Bronchial epithelial cell (primary cell): Measurements from ENCODE around the gene SIRT7. TPM values are rescaled to one million over a fixed set of nuclear protein-coding genes. Genes with fewer than 3 reads are reported as not detected.

Experiments
- DNase-seq: peaks from one replicate; pipeline ENCODE4 v3.0.0-alpha.2; 2010; ENCODE audit warnings: low read depth
- FAIRE-seq: peaks from 2 replicates; lab custom pipeline; 2011; peaks lifted over from hg19 to GRCh38; lab: Jason Lieb, UNC
- H3K27me3 ChIP-seq: 2 replicates; pipeline ENCODE4 v1.5.1; 2011; ENCODE audit warnings: low read length; ENCODE audit not compliant: control insufficient read depth, insufficient read depth
- H3K36me3 ChIP-seq: 2 replicates; pipeline ENCODE4 v1.5.1; 2011; ENCODE audit warnings: low read length; ENCODE audit not compliant: control insufficient read depth, insufficient read depth
- H3K4me3 ChIP-seq: 2 replicates; pipeline ENCODE4 v1.5.1; 2011; ENCODE audit warnings: mild to moderate bottlenecking, low read depth, low read length, control low read depth
- CTCF ChIP-seq: IDR thresholded peaks from 2 replicates; pipeline ENCODE4 v1.5.1; 2011; ENCODE audit warnings: mild to moderate bottlenecking, moderate library complexity, low read length, control low read depth, inconsistent platforms; ENCODE audit not compliant: insufficient read depth, severe bottlenecking
- total RNA-seq: library from RNA; depleted of rRNA; stranded (reverse); fragments of >200 nt; gene quantifications from 2 replicates; pipeline ENCODE4 v1.2.1, GENCODE V29; 2014

SIRT7 gene
- total RNA-seq, 1 donor from 2014 or later, result 48.4 TPM

- no peak overlapping the region for H3K4me3 ChIP-seq
- H3K27me3 ChIP-seq, result no peaks in the 10 kb centered on the region
- TF ChIP-seq CTCF, result no peak
- DNase-seq (no peak), FAIRE-seq (no peak)
- H3K36me3 ChIP-seq, result peaks cover 56% of the 10 kb centered on the region
Observed at GRCh38 chr17:81911969-81912368, 6.0 kb downstream of the SIRT7 start.

- TF ChIP-seq CTCF, result peak; percentile 5
- Histone ChIP-seq H3K4me3 (peak within 1 kb of the TSS; percentile 72), H3K27me3 (no peaks in the 10 kb centered on the region), H3K36me3 (peaks cover 58% of the 10 kb centered on the region)
- FAIRE-seq (no peak), DNase-seq (peak; percentile 67)
Observed at GRCh38 chr17:81911277-81911961, 6.6 kb downstream of the SIRT7 start, which contains the start of gene PCYT2. Gene PCYT2 (minus strand): TSS chr17:81911399. CDS start chr17:81911355, 44 bp downstream.

GRCh38 chr17:81910840-81911276 lies 7.1 kb downstream of the SIRT7 start:
- FAIRE-seq (no peak), DNase-seq (no peak)
- Histone ChIP-seq H3K27me3 (no peaks in the 10 kb centered on the region), H3K4me3 (peak overlapping the region; percentile 72), H3K36me3 (peaks cover 57% of the 10 kb centered on the region)
- no peak for TF ChIP-seq CTCF

- Histone ChIP-seq H3K36me3 (peaks cover 52% of the 10 kb centered on the region), H3K4me3 (peak overlapping the region; percentile 72), H3K27me3 (no peaks in the 10 kb centered on the region)
- TF ChIP-seq CTCF, result no peak
- DNase-seq (no peak), FAIRE-seq (no peak)
Observed at GRCh38 chr17:81909966-81910839, 7.8 kb downstream of the SIRT7 start.

- Histone ChIP-seq H3K27me3 (no peaks in the 10 kb centered on the region), H3K36me3 (peaks cover 47% of the 10 kb centered on the region), H3K4me3 (no peak overlapping the region)
- DNase-seq (no peak), FAIRE-seq (no peak)
- no peak for TF ChIP-seq CTCF
Observed at GRCh38 chr17:81909231-81909630, 8.7 kb downstream of the SIRT7 start.
